CD14-positive monocyte (primary cell): ENCODE results near the gene SUSD6. TPM values are rescaled to one million over a fixed set of nuclear protein-coding genes. Genes with fewer than 3 reads are reported as not detected.

Experiments used
- DNase-seq, 3 donors: peaks; one replicate each; pipeline ENCODE4 v3.0.0-alpha.2; 2011 to 2022
- H2AFZ ChIP-seq: 2 replicates; pipeline ENCODE4 v1.6.0; 2012; ENCODE audit warnings: mild to moderate bottlenecking, low read depth, low read length, inconsistent platforms; ENCODE audit not compliant: insufficient read depth, poor library complexity, severe bottlenecking
- H3K27ac ChIP-seq, 2 donors: 1 replicate in 1 of 2; 2 replicates in 1 of 2; pipeline ENCODE4 v1.5.1; 2012 to 2013; ENCODE audit warnings: low read length in 2 of 2, control low read depth in 1 of 2, inconsistent platforms in 1 of 2, low read depth in 1 of 2, mild to moderate bottlenecking in 1 of 2
- H3K27me3 ChIP-seq, 2 donors: one replicate each; pipeline versions ENCODE4 v1.6.0 to v1.6.1; 2011 to 2013; ENCODE audit warnings: low read length in 2 of 2; ENCODE audit not compliant: control insufficient read depth in 2 of 2, insufficient read depth in 2 of 2
- H3K36me3 ChIP-seq, 2 donors: replicated peaks in 1 of 2; 1 replicate in 1 of 2; 2 replicates in 1 of 2; pipeline versions ENCODE4 v1.5.1 to v1.6.1; 2012 to 2013; ENCODE audit warnings: low read length in 2 of 2, control low read depth in 1 of 2, inconsistent platforms in 1 of 2, mild to moderate bottlenecking in 1 of 2; ENCODE audit not compliant: insufficient read depth in 2 of 2, control insufficient read depth in 1 of 2
- H3K4me1 ChIP-seq, 2 donors: 1 replicate in 1 of 2; 2 replicates in 1 of 2; pipeline versions ENCODE4 v1.5.1 to v1.6.1; 2012 to 2013; ENCODE audit warnings: low read length in 2 of 2, control low read depth in 1 of 2, inconsistent platforms in 1 of 2, mild to moderate bottlenecking in 1 of 2, moderate library complexity in 1 of 2; ENCODE audit not compliant: insufficient read depth in 2 of 2, control insufficient read depth in 1 of 2
- H3K4me2 ChIP-seq: replicated peaks from 2 replicates; pipeline ENCODE3; 2012; ENCODE audit warnings: low read length, moderate library complexity, mild to moderate bottlenecking; ENCODE audit not compliant: poor library complexity, severe bottlenecking; ENCODE audit errors: extremely low read depth
- H3K4me3 ChIP-seq, 3 experiments: fragments of 200-600 bp in 1 of 3; sonication (generic) in 1 of 3; replicated peaks in 1 of 3; 1 replicate in 2 of 3; 2 replicates in 1 of 3; pipeline ENCODE4 v1.5.1; 2011 to 2013; ENCODE audit warnings: low read length in 3 of 3, mild to moderate bottlenecking in 3 of 3, control low read depth in 2 of 3, low read depth in 2 of 3, inconsistent platforms in 1 of 3, moderate library complexity in 1 of 3
- H3K79me2 ChIP-seq: 2 replicates; pipeline ENCODE4 v1.6.0; 2012; ENCODE audit warnings: mild to moderate bottlenecking, control low read depth, inconsistent platforms, low read length, moderate library complexity; ENCODE audit not compliant: insufficient read depth
- H3K9ac ChIP-seq: 2 replicates; pipeline ENCODE4 v1.6.0; 2017; ENCODE audit warnings: low read length, mild to moderate bottlenecking; ENCODE audit not compliant: insufficient read depth, poor library complexity, severe bottlenecking
- H3K9me3 ChIP-seq, 2 donors: replicated peaks in 1 of 2; 1 replicate in 1 of 2; 2 replicates in 1 of 2; pipeline versions ENCODE4 v1.5.1 to v1.6.1; 2012 to 2013; ENCODE audit warnings: low read length in 2 of 2, control low read depth in 1 of 2; ENCODE audit not compliant: control insufficient read depth in 1 of 2, insufficient read depth in 1 of 2
- H4K20me1 ChIP-seq: 2 replicates; pipeline ENCODE4 v1.6.0; 2012; ENCODE audit warnings: mild to moderate bottlenecking, low read length, control low read depth, moderate library complexity; ENCODE audit not compliant: insufficient read depth
- H3K27ac Mint-ChIP-seq, 7 donors: one replicate each; pipeline ENCODE4 v1.8.0; 2020; ENCODE audit warnings: mild to moderate bottlenecking in 7 of 7, mixed read lengths in 7 of 7, moderate library complexity in 6 of 7, inconsistent platforms in 2 of 7
- H3K27me3 Mint-ChIP-seq, 3 donors: one replicate each; pipeline ENCODE4 v1.8.0; 2021 to 2022; ENCODE audit warnings: low read depth in 3 of 3, mild to moderate bottlenecking in 3 of 3, mixed read lengths in 3 of 3, moderate library complexity in 3 of 3, inconsistent platforms in 1 of 3
- H3K36me3 Mint-ChIP-seq, 2 donors: one replicate each; pipeline ENCODE4 v1.8.0; 2020; ENCODE audit warnings: mixed read lengths in 2 of 2, inconsistent platforms in 1 of 2, mild to moderate bottlenecking in 1 of 2
- H3K4me1 Mint-ChIP-seq: one replicate; pipeline ENCODE4 v1.8.0; 2020; ENCODE audit warnings: mild to moderate bottlenecking, mixed read lengths
- H3K4me3 Mint-ChIP-seq, 2 donors: one replicate each; pipeline ENCODE4 v1.8.0; 2020; ENCODE audit warnings: mild to moderate bottlenecking in 2 of 2, mixed read lengths in 2 of 2, moderate library complexity in 1 of 2
- H3K9me3 Mint-ChIP-seq, 7 donors: one replicate each; pipeline ENCODE4 v1.8.0; 2020 to 2022; ENCODE audit warnings: mixed read lengths in 7 of 7, mild to moderate bottlenecking in 6 of 7, moderate library complexity in 6 of 7, inconsistent platforms in 2 of 7
- WGBS: methylation state at CpG from one replicate; pipeline ENCODE4 v1.1.5; 2013; ENCODE audit warnings: missing lambda C conversion rate; ENCODE audit not compliant: insufficient coverage; 5-methylcytosine and 5-hydroxymethylcytosine counted together
- intact Hi-C, 2 donors: fragments of 100-400 bp; cut with micrococcal nuclease; formaldehyde crosslinking; loops; one replicate each; pipeline versions ENCODE4 v1.15.0 to v1.15.1; 2023
- polyA plus RNA-seq, 3 donors: library from polyadenylated mRNA; depleted of rRNA in 1 of 3; unstranded in 2 of 3; stranded (reverse) in 1 of 3; fragments of 300-500 nt in 2 of 3; fragments of >200 nt in 1 of 3; fragmentation: Illumina TruSeq in 2 of 3; gene quantifications; 1 replicate in 2 of 3; 2 replicates in 1 of 3; pipeline ENCODE4 v1.2.3, GENCODE V29; 2012 to 2021
- TF ChIP-seq, protein P1 (sequence below): fragments of 200-600 bp; IDR thresholded peaks from one replicate; pipeline ENCODE4 v1.8.0; 2022; ENCODE audit warnings: antibody characterized with exemption, mild to moderate bottlenecking

The SUSD6 gene
- polyA plus RNA-seq, 3 donors: 17.3 to 81.8 (median 30.1) TPM

DNA sequence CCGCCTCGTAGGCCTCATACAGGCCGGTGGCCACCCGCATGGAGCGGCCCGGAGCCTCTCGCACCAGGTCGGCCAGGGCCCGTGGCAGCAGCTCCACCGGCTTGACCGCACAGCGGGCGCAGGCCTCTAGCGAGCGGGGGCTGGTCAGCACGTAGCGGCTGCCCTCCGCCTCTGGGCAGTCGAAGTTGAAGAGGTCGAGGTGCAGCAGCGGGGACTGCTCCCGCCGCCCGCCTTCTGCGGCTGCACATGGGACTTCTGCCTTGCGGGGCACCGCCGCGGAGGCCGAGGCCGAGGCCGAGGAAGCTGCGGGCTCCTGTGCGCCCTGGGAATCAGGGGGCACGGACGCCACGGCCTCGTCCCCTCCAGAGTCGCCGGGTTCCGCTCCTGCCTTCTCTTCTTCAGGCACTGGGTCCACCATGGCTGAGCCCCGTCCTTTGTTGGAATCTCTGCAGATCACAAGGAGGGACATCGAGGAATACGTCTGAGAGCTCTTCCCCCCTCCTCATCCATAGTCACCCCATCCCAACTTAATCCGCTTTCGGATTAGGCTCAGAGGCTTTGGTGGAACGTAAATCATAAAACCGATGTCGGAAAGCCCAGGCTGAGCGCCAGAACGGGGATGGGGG lies 38.1 kb upstream of the SUSD6 start:
- WGBS: 28% methylated on average over 48 of the region's 51 CpGs
- intact Hi-C loops: loop anchor here (5.0 to 10.0 kb wide), 2 partner anchors 41 to 329 kb away; no protein-coding TSS in a partner anchor
- H3K9me3 Mint-ChIP-seq: peaks cover 0 to 11% (median 5%) of the 10 kb centered on the region in 7 donors
- no peak overlapping the region for H3K27ac Mint-ChIP-seq
- no peaks in the 10 kb centered on the region for H4K20me1 ChIP-seq
- no peak overlapping the region for H3K27ac ChIP-seq
- TF ChIP-seq, protein P1, sequence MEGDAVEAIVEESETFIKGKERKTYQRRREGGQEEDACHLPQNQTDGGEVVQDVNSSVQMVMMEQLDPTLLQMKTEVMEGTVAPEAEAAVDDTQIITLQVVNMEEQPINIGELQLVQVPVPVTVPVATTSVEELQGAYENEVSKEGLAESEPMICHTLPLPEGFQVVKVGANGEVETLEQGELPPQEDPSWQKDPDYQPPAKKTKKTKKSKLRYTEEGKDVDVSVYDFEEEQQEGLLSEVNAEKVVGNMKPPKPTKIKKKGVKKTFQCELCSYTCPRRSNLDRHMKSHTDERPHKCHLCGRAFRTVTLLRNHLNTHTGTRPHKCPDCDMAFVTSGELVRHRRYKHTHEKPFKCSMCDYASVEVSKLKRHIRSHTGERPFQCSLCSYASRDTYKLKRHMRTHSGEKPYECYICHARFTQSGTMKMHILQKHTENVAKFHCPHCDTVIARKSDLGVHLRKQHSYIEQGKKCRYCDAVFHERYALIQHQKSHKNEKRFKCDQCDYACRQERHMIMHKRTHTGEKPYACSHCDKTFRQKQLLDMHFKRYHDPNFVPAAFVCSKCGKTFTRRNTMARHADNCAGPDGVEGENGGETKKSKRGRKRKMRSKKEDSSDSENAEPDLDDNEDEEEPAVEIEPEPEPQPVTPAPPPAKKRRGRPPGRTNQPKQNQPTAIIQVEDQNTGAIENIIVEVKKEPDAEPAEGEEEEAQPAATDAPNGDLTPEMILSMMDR: no peak
- peaks cover 75 to 96% (median 85%) of the 10 kb centered on the region in 3 donors for H3K27me3 Mint-ChIP-seq
- peaks cover 24 to 83% of the 10 kb centered on the region in 2 donors for H3K27me3 ChIP-seq
- H3K4me1 ChIP-seq: peaks cover 3 to 13% of the 10 kb centered on the region in 2 donors
- no peak overlapping the region for H2AFZ ChIP-seq
- peaks cover 13% of the 10 kb centered on the region for H3K4me1 Mint-ChIP-seq
- no peak overlapping the region for H3K9ac ChIP-seq
- H3K79me2 ChIP-seq: no peaks in the 10 kb centered on the region
- peaks cover 0 to 18% of the 10 kb centered on the region in 2 donors for H3K9me3 ChIP-seq
- no peak overlapping the region for H3K4me3 ChIP-seq
- H3K36me3 Mint-ChIP-seq: peaks cover 0 to 2% of the 10 kb centered on the region in 2 donors
- DNase-seq: no peak
- H3K4me2 ChIP-seq: no peak overlapping the region
- H3K36me3 ChIP-seq: no peaks in the 10 kb centered on the region
- peak overlapping the region in 1 of 2 donors; percentile 71 for H3K4me3 Mint-ChIP-seq

DNA sequence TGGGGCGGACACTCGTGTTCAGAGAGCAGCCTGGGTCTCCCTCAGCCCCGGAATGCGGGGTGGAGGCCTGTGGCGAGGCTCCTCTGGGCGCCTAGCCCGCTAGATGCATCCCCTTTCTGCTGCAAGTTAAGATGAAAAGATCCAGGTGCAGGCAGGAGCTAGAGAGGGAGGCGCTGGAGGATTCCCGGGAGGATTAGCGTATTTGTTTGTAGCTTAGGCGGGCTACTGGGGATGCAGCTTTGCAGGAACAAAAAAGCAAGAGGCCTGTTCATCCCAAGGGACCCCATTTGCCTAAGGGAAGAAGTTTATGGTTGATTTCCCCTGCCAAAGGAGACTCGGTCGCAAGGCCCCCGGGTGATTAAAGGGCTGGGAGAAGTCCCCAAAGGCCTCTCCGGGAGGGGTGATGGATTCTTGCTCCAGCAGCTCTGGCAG lies 37.5 kb upstream of the SUSD6 start:
- H3K4me3 ChIP-seq: no peak overlapping the region
- Mint-ChIP-seq H3K9me3 (peaks cover 0 to 11% (median 5%) of the 10 kb centered on the region in 7 donors), H3K27ac (no peak overlapping the region), H3K36me3 (peaks cover 0 to 2% of the 10 kb centered on the region in 2 donors), H3K4me1 (peaks cover 13% of the 10 kb centered on the region), H3K4me3 (peak overlapping the region in 1 of 2 donors; percentile 86), H3K27me3 (peaks cover 70 to 96% (median 84%) of the 10 kb centered on the region in 3 donors)
- peaks cover 24 to 81% of the 10 kb centered on the region in 2 donors for H3K27me3 ChIP-seq
- intact Hi-C loops: loop anchor here (5.0 to 10.0 kb wide), 2 partner anchors 42 to 329 kb away; no protein-coding TSS in a partner anchor
- no peak overlapping the region for H2AFZ ChIP-seq
- no peaks in the 10 kb centered on the region for H3K36me3 ChIP-seq
- no peak overlapping the region for H3K9ac ChIP-seq
- no peaks in the 10 kb centered on the region for H4K20me1 ChIP-seq
- peaks cover 3 to 13% of the 10 kb centered on the region in 2 donors for H3K4me1 ChIP-seq
- TF ChIP-seq, protein P1: no peak
- WGBS: 4% methylated on average over 11 of the region's 15 CpGs
- no peaks in the 10 kb centered on the region for H3K79me2 ChIP-seq
- H3K4me2 ChIP-seq: no peak overlapping the region
- DNase-seq: no peak
- peaks cover 0 to 18% of the 10 kb centered on the region in 2 donors for H3K9me3 ChIP-seq
- no peak overlapping the region for H3K27ac ChIP-seq
